SK-N-SH (cell line): Measurements from ENCODE around the gene HOXD10.

Source experiments
- CTCF ChIP-seq: fragments of 200-600 bp; sonication (generic); IDR thresholded peaks from 2 replicates; pipeline ENCODE4 v1.6.1; 2017; ENCODE audit warnings: antibody characterized with exemption, mild to moderate bottlenecking, moderate library complexity
- GABPA ChIP-seq: IDR thresholded peaks from 2 replicates; pipeline ENCODE4 v1.4.0; 2012; ENCODE audit warnings: low read depth, mild to moderate bottlenecking
- MXI1 ChIP-seq: IDR thresholded peaks from 2 replicates; pipeline ENCODE4 v1.6.1; 2012; ENCODE audit warnings: mild to moderate bottlenecking, low read depth, low read length, improper control_type of control experiment
- NFIC ChIP-seq: IDR thresholded peaks from 2 replicates; pipeline ENCODE4 v1.4.0; 2012; ENCODE audit warnings: borderline replicate concordance
- POLR2AphosphoS5 ChIP-seq: IDR thresholded peaks from 2 replicates; pipeline ENCODE4 v1.6.1; 2012; ENCODE audit warnings: low read depth, low read length
- RAD21 ChIP-seq: IDR thresholded peaks from 2 replicates; pipeline ENCODE4 v1.6.1; 2012; ENCODE audit warnings: mild to moderate bottlenecking, low read length
- RFX5 ChIP-seq: IDR thresholded peaks from 2 replicates; pipeline ENCODE4 v1.6.1; 2012; ENCODE audit warnings: mild to moderate bottlenecking, improper control_type of control experiment, low read length
- SIN3A ChIP-seq: IDR thresholded peaks from 2 replicates; pipeline ENCODE4 v1.6.1; 2012; ENCODE audit warnings: low read depth, mild to moderate bottlenecking, low read length, moderate library complexity, borderline replicate concordance
- TAF1 ChIP-seq: IDR thresholded peaks from 2 replicates; pipeline ENCODE4 v1.6.1; 2012; ENCODE audit warnings: low read depth, mild to moderate bottlenecking, low read length, moderate library complexity, borderline replicate concordance
- TCF12 ChIP-seq: IDR thresholded peaks from 2 replicates; pipeline ENCODE4 v1.4.0; 2012

- TF ChIP-seq SIN3A (no peak), RAD21 (no peak), GABPA (no peak), POLR2AphosphoS5 (no peak), TAF1 (no peak), NFIC (no peak), RFX5 (no peak), CTCF (no peak), TCF12 (no peak), MXI1 (no peak)
These were observed 48.9 kb downstream of the HOXD10 start for GRCh38 chr2:176165370-176166050.
